HepG2 (cell line): ENCODE results near the gene PRDM8. TPM values are rescaled to one million over a fixed set of nuclear protein-coding genes. Genes with fewer than 3 reads are reported as not detected.

Experiments used
- BCL3 ChIP-seq: sonication (generic); formaldehyde crosslinking; IDR thresholded peaks from 2 replicates; pipeline ENCODE4 v1.5.1; 2020; ENCODE audit warnings: mild to moderate bottlenecking, missing genetic modification reagents, moderate library complexity
- SNRNP70 ChIP-seq: fragments of 200-400 bp; formaldehyde crosslinking; IDR thresholded peaks from 2 replicates; pipeline ENCODE4 v1.6.1; 2017; ENCODE audit warnings: mild to moderate bottlenecking, low read depth, low read length, moderate library complexity
- SOX6 ChIP-seq, 2 experiments: fragments of 450-650 bp in 1 of 2; sonication (generic) in 1 of 2; formaldehyde crosslinking in 1 of 2; IDR thresholded peaks; 2 replicates each; pipeline versions ENCODE4 v1.4.0 to v1.6.1; 2017 to 2020; ENCODE audit warnings: antibody characterized with exemption in 1 of 2, mild to moderate bottlenecking in 1 of 2, missing genetic modification reagents in 1 of 2
- SP5 ChIP-seq: IDR thresholded peaks from 2 replicates; pipeline ENCODE4 v1.6.1; 2016; ENCODE audit warnings: low read depth, borderline replicate concordance
- TFAP4 ChIP-seq: sonication (generic); IDR thresholded peaks from 2 replicates; pipeline ENCODE4 v1.6.1; 2016; ENCODE audit warnings: low read depth, borderline replicate concordance
- ZBTB40 ChIP-seq, 2 experiments: fragments of 450-650 bp in 1 of 2; sonication (generic) in 1 of 2; formaldehyde crosslinking in 1 of 2; IDR thresholded peaks; 2 replicates each; pipeline versions ENCODE4 v1.6.1 to v1.8.0; 2016 to 2022; ENCODE audit warnings: antibody characterized with exemption in 1 of 2, mild to moderate bottlenecking in 1 of 2, missing genetic modification reagents in 1 of 2
- ZNF136 ChIP-seq: sonication (generic); formaldehyde crosslinking; IDR thresholded peaks from 2 replicates; pipeline ENCODE4 v1.8.1; 2022; ENCODE audit warnings: low read depth, mild to moderate bottlenecking, moderate library complexity, missing genetic modification reagents
- polyA plus RNA-seq, 8 experiments: library from polyadenylated mRNA; depleted of rRNA in 3 of 8; stranded (reverse) in 7 of 8; unstranded in 1 of 8; fragments of >200 nt; fragmentation: Illumina TruSeq in 4 of 8; extraction: Trizol in 4 of 8; gene quantifications; 2 replicates each; pipeline versions ENCODE4 v1.2.1 to v1.2.3, GENCODE V29; 2011 to 2016; ENCODE audit warnings: low read depth in 4 of 8, missing spikeins in 1 of 8, mixed read lengths in 1 of 8; ENCODE audit not compliant: insufficient read depth in 1 of 8
- total RNA-seq, 5 experiments: library from RNA; depleted of rRNA; stranded (reverse); fragments of >200 nt; fragmentation: Illumina TruSeq; extraction: Trizol; gene quantifications; 2 replicates each; pipeline ENCODE4 v1.2.3, GENCODE V29; 2016; ENCODE audit warnings: low read depth in 1 of 5

Gene PRDM8
- total and polyA plus RNA-seq, 2 of the 13 experiments (the other 11 are each of a cell fraction or from before 2014, with no cell fraction given), result 0.09 TPM; not detected in 1

GRCh38 chr4:80239480-80240150 lies 42.3 kb downstream of the PRDM8 start (continued):
- TF ChIP-seq ZBTB40 (IDR thresholded peaks at IDR 0.05) (no peak), ZBTB40 (CRISPR knock-in tag; IDR thresholded peaks at IDR 0.05) (no peak), SNRNP70 (no peak), SP5 (CRISPR knock-in tag) (no peak), SOX6 (IDR thresholded peaks at IDR 0.05) (no peak), SOX6 (CRISPR knock-in tag; IDR thresholded peaks at IDR 0.05) (no peak), ZNF136 (CRISPR knock-in tag) (no peak), BCL3 (CRISPR knock-in tag) (no peak), TFAP4 (no peak)
